Stimulated activated CD8-positive, alpha-beta memory T cell treated with anti-CD3 and anti-CD28 coated beads, Interleukin-7, amount 100 ng/mL, for 1 hour (primary cell): ENCODE measurements around the gene DDX52.
"Not testable (repeated sequence)": the region's sequence is repeated elsewhere in the genome, so short reads cannot be mapped to it uniquely, and the experiment has no call there.

ENCODE experiments used
- DNase-seq, 2 donors: peaks; one replicate each; pipeline ENCODE4 v3.0.0-alpha.2; 2020; ENCODE audit warnings: low read depth in 2 of 2

The DDX52 gene

GRCh38 chr17:37650419-37651003, 7.3 kb upstream of the DDX52 start:
- no peak for DNase-seq

GRCh38 chr17:37648555-37648954, 5.3 kb upstream of the DDX52 start:
- DNase-seq = no peak

GRCh38 chr17:37647856-37648255, 4.6 kb upstream of the DDX52 start:
- DNase-seq = no peak

GRCh38 chr17:37643869-37644268, 623 bp upstream of the DDX52 start:
- no peak for DNase-seq

GRCh38 chr17:37642681-37643080, 565 bp downstream of the DDX52 start:
- DNase-seq = no peak

- DNase-seq = no peak
Observed at GRCh38 chr17:37640015-37640414, 3.2 kb downstream of the DDX52 start.

GRCh38 chr17:37637956-37638355, 5.3 kb downstream of the DDX52 start:
- no peak for DNase-seq

- not testable (repeated sequence) for DNase-seq
Observed at GRCh38 chr17:37616430-37616829, 26.8 kb downstream of the DDX52 start.

- no peak for DNase-seq
Observed at GRCh38 chr17:37614823-37615222, 28.4 kb downstream of the DDX52 start.

- DNase-seq = no peak
Observed at GRCh38 chr17:37614391-37614790, 28.9 kb downstream of the DDX52 start.

GRCh38 chr17:37610971-37611370, 32.3 kb downstream of the DDX52 start:
- no peak for DNase-seq

GRCh38 chr17:37610041-37610420, 33.2 kb downstream of the DDX52 start:
- DNase-seq = not testable (repeated sequence)

GRCh38 chr17:37609170-37610040, 33.8 kb downstream of the DDX52 start, which contains the start of gene SYNRG:
TSS of gene SYNRG (minus strand) at chr17:37609418. CDS start at chr17:37609355, 63 bp downstream.
- peak; percentile 85 to 93 for DNase-seq

GRCh38 chr17:37608351-37609169, 34.7 kb downstream of the DDX52 start:
- DNase-seq = no peak

GRCh38 chr17:37607637-37608331, 35.5 kb downstream of the DDX52 start:
- DNase-seq = no peak

GRCh38 chr17:37605813-37606505, 37.3 kb downstream of the DDX52 start:
- DNase-seq = peak in 1 of 2 donors; percentile 13

GRCh38 chr17:37605081-37605480, 38.2 kb downstream of the DDX52 start:
- no peak for DNase-seq

GRCh38 chr17:37604556-37604955, 38.7 kb downstream of the DDX52 start:
- no peak for DNase-seq

- DNase-seq = no peak
Observed at GRCh38 chr17:37598145-37598544, 45.1 kb downstream of the DDX52 start.

GRCh38 chr17:37592291-37592690, 51.0 kb downstream of the DDX52 start:
- no peak for DNase-seq

- DNase-seq = no peak
Observed at GRCh38 chr17:37585066-37585465, 58.2 kb downstream of the DDX52 start.
